Measurements from ENCODE around the gene THSD4.
"Not testable (repeated sequence)": the region's sequence is repeated elsewhere in the genome, so short reads cannot be mapped to it uniquely, and the experiment has no call there.

GRCh38 chr15:71128159-71128558, 12.9 kb downstream of the THSD4 start:
- not testable (repeated sequence) for TF ChIP-seq EZH2 (IDR thresholded peaks at IDR 0.05); POLR2AphosphoS5 (IDR thresholded peaks at IDR 0.05; ENCODE audit: borderline replicate concordance, low read depth, low read length)

All from SK-N-MC (cell line).